Renal cortical epithelial cell (primary cell): Measurements from ENCODE around the gene SLC2A9. TPM values are rescaled to one million over a fixed set of nuclear protein-coding genes. Genes with fewer than 3 reads are reported as not detected.
"Not testable (repeated sequence)": the region's sequence is repeated elsewhere in the genome, so short reads cannot be mapped to it uniquely, and the experiment has no call there.

Experiments
- DNase-seq: peaks from one replicate; pipeline ENCODE4 v3.0.0-alpha.2; 2011; ENCODE audit warnings: low read depth
- total RNA-seq: library from RNA; depleted of rRNA; stranded (reverse); fragments of >200 nt; gene quantifications from 2 replicates; pipeline ENCODE4 v1.2.3, GENCODE V29; 2014

Gene SLC2A9
- total RNA-seq, 1 donor from 2014 or later, result 37.8 TPM

- no peak for DNase-seq
Observed at GRCh38 chr4:9826551-9826950, 194.7 kb downstream of the SLC2A9 start.

DNA sequence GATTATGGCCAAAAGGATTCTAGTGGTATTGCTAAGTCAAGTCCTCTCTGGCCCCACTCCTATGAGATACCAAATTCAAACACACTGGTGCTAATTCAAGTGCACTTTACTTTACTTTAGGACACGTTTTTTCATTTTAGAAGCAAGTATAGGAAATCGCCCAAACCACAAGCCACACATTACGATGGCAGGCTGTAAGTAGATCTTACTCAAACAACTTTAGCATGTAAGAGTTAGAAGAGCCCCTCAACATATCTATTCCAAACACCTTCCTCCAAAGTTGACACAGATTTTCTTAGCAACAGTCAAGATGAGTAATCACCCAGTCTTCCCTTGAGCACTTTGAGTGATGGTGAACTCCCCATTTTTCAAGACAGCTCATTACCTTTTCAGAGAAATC lies 196.2 kb downstream of the SLC2A9 start:
- DNase-seq, result no peak

DNA sequence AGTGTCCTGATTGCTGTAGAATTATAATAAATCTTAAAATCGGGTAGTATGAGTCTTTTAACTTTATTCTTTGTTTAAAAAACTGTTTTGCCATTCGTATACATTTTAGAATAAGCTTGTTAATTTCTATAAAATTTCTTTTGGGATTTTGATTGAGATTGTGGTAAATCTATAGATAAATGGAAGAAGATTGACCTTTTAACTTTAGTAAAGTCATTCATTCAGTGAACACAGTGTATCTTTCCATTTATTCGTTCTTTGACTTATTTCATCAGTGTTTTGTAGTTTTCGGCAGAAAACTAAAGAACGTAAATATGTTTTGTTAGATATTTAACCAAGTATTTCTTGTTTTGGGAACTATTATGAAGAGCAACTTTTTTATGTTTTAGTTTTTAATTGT lies 201.0 kb downstream of the SLC2A9 start:
- no peak for DNase-seq

GRCh38 chr4:9816285-9816684 lies 205.0 kb downstream of the SLC2A9 start:
- DNase-seq, result no peak

- no peak for DNase-seq
Observed at GRCh38 chr4:9812501-9813340, 208.6 kb downstream of the SLC2A9 start.

- DNase-seq, result no peak
Observed at GRCh38 chr4:9811806-9812205, 209.5 kb downstream of the SLC2A9 start.

GRCh38 chr4:9808077-9808476 lies 213.2 kb downstream of the SLC2A9 start:
- no peak for DNase-seq

DNA sequence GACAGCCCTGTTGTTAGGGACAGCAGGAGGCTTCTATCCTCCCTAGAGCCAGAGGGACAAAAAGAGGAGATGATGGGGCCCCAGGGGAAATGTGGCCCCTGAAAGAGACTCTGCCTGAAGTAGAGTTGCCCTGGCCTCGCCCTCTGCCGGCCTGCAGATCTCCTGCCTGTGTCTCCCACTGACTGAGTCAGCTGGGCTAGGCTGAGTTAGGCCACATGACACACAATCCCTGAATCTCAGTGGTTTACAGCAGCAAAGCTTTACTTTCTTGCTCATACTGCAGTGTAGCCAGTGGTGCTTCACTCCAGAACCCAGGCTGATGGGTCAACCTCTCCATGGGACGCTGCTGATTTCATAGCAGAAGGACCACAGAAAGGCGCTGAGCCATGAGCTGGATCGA lies 216.4 kb downstream of the SLC2A9 start:
- no peak for DNase-seq

- no peak for DNase-seq
Observed at GRCh38 chr4:9800848-9801247, 220.4 kb downstream of the SLC2A9 start.

DNA sequence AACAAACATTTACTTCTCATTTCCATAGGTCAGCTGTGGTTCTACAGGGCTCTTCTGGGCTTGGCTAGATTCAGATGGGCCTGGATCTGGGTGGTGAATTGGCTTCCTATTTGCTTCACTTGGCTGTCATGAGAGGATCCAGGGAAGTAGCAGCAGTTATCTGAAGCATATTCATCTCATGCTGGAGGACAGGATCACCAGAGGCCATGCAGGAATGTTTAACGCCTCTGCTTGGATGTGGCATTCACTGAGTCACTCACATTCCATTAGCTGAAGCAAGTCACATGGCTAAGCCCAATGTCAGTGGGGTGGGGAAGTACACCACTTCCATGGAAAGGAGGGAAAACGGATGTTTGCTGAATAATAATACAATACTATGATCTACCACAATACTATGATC lies 224.7 kb downstream of the SLC2A9 start:
- DNase-seq, result peak; percentile 15

GRCh38 chr4:9792381-9792780 lies 228.9 kb downstream of the SLC2A9 start:
- no peak for DNase-seq

DNA sequence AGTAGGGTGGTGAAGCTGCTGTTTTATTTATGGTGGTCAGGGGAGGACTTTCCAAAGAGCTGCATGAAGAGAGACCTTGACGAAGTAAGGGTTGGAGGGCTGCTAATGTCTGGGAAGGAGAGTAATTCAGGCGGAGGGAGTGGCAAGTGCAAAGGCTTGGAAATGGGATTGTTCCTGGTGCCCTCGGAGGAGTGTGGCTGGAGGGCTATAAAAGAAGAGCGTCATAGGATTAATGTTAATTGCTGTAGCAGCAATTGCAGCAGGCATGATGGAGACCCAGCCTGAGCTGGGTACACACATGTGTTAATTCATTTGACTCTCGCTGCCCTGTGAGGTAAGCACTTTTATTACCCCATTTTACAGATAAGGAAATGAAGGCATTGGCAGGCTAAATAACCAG lies 235.4 kb downstream of the SLC2A9 start:
- not testable (repeated sequence) for DNase-seq

DNA sequence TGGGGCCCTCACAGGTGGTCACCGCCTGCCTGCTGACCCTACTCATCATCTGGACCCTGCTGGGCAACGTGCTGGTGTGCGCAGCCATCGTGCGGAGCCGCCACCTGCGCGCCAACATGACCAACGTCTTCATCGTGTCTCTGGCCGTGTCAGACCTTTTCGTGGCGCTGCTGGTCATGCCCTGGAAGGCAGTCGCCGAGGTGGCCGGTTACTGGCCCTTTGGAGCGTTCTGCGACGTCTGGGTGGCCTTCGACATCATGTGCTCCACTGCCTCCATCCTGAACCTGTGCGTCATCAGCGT lies 239.2 kb downstream of the SLC2A9 start:
- no peak for DNase-seq

DNA sequence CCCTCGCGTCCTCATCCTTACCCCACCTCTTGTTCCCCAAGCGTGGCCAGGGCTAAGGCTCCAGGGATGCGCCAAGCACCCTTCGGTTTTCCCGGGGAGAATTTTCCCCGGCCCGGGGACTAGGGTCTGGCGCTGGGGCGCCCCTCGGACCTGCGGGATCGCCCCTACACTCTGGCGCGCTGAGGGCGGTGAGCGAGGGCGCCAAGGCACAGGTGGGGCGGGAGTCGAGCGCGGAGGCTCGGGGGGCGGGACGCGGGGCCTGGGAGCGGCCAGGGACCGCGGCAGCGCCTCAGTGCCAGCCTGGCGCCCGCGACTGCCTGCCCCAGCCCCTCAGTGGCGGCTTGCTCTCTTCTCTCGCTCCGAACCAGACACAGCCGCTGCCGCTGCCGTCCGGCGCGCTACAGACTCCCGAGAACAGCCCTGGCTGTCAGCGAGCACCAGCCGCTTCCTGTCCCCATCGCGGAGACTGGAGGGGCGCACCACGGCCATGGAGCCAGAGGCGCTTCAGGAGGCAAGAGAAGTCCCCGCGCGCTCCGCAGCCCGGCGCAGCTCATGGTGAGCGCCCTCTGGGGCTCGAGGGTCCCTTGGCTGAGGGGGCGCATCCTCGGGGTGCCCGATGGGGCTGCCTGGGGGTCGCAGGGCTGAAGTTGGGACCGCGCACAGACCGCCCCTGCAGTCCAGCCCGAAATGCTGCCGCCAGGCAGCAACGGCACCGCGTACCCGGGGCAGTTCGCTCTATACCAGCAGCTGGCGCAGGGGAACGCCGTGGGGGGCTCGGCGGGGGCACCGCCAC lies 239.8 kb downstream of the SLC2A9 start, which contains the start of gene DRD5:
TSS of gene DRD5 (plus strand) at position 292 of the 793 bp plus-strand sequence. CDS start at position 688, 396 bp downstream.
- no peak for DNase-seq

Other genes with a start within 250 kb of the SLC2A9 start
- gene DRD5, start 239.9 kb downstream of the SLC2A9 start, total RNA-seq, result not detected in 2 replicates
- gene WDR1, start 95.3 kb upstream of the SLC2A9 start, total RNA-seq, result 367 and 387 TPM in 2 replicates